ENCODE results near the gene MARK1. TPM values are rescaled to one million over a fixed set of nuclear protein-coding genes. Genes with fewer than 3 reads are reported as not detected.

The MARK1 gene
- total RNA-seq, 1 experiment from 2014 or later = 1.3 TPM

DNA sequence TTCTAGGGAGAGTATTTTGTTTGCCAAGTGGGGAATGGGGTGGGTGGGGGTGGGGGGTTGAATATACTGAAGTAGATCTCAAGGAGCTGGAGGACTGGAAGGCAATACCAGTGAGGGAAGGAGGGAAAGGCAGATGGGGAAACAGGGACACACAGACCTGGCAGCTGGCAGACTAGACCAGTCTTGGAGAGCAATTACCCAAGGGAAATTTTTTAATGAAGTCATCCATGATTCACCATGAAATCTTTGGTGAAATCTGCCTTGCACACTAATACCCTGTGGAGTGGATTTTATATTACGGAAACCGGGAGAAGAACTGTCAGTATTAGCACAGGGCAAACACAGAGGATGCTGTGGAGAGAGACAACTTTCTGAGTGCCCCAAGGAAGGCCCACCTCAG is 29.7 kb upstream of the MARK1 start:
- DNase-seq = no peak
- no peaks in the 10 kb centered on the region for H4K20me1 ChIP-seq (ENCODE audit: insufficient read depth, low read depth, low read length)
- no peaks in the 10 kb centered on the region for H3K27me3 ChIP-seq (ENCODE audit: low read length)
- H3K27ac ChIP-seq (ENCODE audit: low read length) = no peak overlapping the region
- no peak overlapping the region for H3K9ac ChIP-seq (ENCODE audit: low read length)
- no peaks in the 10 kb centered on the region for H3K9me3 ChIP-seq (ENCODE audit: low read length)
- no peaks in the 10 kb centered on the region for H3K79me2 ChIP-seq (ENCODE audit: low read length)
- H3K36me3 ChIP-seq (ENCODE audit: insufficient read depth, low read length) = no peaks in the 10 kb centered on the region
- H3K4me3 ChIP-seq (ENCODE audit: low read length) = no peak overlapping the region
- H2AFZ ChIP-seq (ENCODE audit: low read length) = no peak overlapping the region
- H3K4me2 ChIP-seq (ENCODE audit: low read depth, low read length, poor library complexity, severe bottlenecking) = no peak overlapping the region
- H3K9me2 ChIP-seq (replicated peaks; ENCODE audit: insufficient read depth, low read length) = no peaks in the 10 kb centered on the region
- no peaks in the 10 kb centered on the region for H3K4me1 ChIP-seq (ENCODE audit: low read length)

- H3K9me2 ChIP-seq (replicated peaks; ENCODE audit: insufficient read depth, low read length) = no peaks in the 10 kb centered on the region
- no peak overlapping the region for H3K27ac ChIP-seq (ENCODE audit: low read length)
- no peaks in the 10 kb centered on the region for H3K36me3 ChIP-seq (ENCODE audit: insufficient read depth, low read length)
- no peak for DNase-seq
- H3K9me3 ChIP-seq (ENCODE audit: low read length) = no peaks in the 10 kb centered on the region
- no peaks in the 10 kb centered on the region for H4K20me1 ChIP-seq (ENCODE audit: insufficient read depth, low read depth, low read length)
- no peaks in the 10 kb centered on the region for H3K4me1 ChIP-seq (ENCODE audit: low read length)
- H3K27me3 ChIP-seq (ENCODE audit: low read length) = no peaks in the 10 kb centered on the region
- H2AFZ ChIP-seq (ENCODE audit: low read length) = no peak overlapping the region
- no peak overlapping the region for H3K4me2 ChIP-seq (ENCODE audit: low read depth, low read length, poor library complexity, severe bottlenecking)
- H3K4me3 ChIP-seq (ENCODE audit: low read length) = no peak overlapping the region
- H3K9ac ChIP-seq (ENCODE audit: low read length) = no peak overlapping the region
- no peaks in the 10 kb centered on the region for H3K79me2 ChIP-seq (ENCODE audit: low read length)
Observed at GRCh38 chr1:220500372-220500771, 27.6 kb upstream of the MARK1 start.

GRCh38 chr1:220504329-220504728 is 23.6 kb upstream of the MARK1 start:
- H3K27ac ChIP-seq (ENCODE audit: low read length) = no peak overlapping the region
- H4K20me1 ChIP-seq (ENCODE audit: insufficient read depth, low read depth, low read length) = no peaks in the 10 kb centered on the region
- H3K9me2 ChIP-seq (replicated peaks; ENCODE audit: insufficient read depth, low read length) = no peaks in the 10 kb centered on the region
- no peak overlapping the region for H3K4me3 ChIP-seq (ENCODE audit: low read length)
- H3K79me2 ChIP-seq (ENCODE audit: low read length) = no peaks in the 10 kb centered on the region
- H3K27me3 ChIP-seq (ENCODE audit: low read length) = no peaks in the 10 kb centered on the region
- no peaks in the 10 kb centered on the region for H3K36me3 ChIP-seq (ENCODE audit: insufficient read depth, low read length)
- no peak for DNase-seq
- no peak overlapping the region for H3K9ac ChIP-seq (ENCODE audit: low read length)
- no peak overlapping the region for H2AFZ ChIP-seq (ENCODE audit: low read length)
- H3K4me1 ChIP-seq (ENCODE audit: low read length) = no peaks in the 10 kb centered on the region
- no peak overlapping the region for H3K4me2 ChIP-seq (ENCODE audit: low read depth, low read length, poor library complexity, severe bottlenecking)
- no peaks in the 10 kb centered on the region for H3K9me3 ChIP-seq (ENCODE audit: low read length)

DNA sequence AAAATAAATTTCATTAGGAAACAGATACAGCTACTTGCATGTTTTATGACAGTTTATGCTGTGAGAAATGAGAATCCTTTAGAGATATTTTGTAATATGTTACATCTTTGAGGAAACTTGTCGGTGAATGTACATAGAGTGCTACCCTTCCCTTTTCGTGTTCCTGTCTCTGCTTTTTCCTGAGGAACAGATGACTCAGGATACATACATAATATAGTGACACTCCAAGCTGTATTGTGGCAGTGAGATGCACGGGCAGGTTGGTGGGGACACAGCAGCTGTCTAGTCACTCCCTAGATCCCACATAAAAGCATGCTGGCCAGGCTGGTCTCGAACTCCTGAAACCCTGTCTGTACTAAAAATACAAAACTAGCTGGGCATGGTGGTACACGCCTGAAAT is 20.9 kb upstream of the MARK1 start:
- Histone ChIP-seq H3K27ac (ENCODE audit: low read length) (no peak overlapping the region), H3K27me3 (ENCODE audit: low read length) (no peaks in the 10 kb centered on the region), H4K20me1 (ENCODE audit: insufficient read depth, low read depth, low read length) (no peaks in the 10 kb centered on the region), H3K79me2 (ENCODE audit: low read length) (no peaks in the 10 kb centered on the region), H2AFZ (ENCODE audit: low read length) (no peak overlapping the region), H3K9me3 (ENCODE audit: low read length) (no peaks in the 10 kb centered on the region), H3K4me3 (ENCODE audit: low read length) (no peak overlapping the region), H3K4me1 (ENCODE audit: low read length) (no peaks in the 10 kb centered on the region), H3K9ac (ENCODE audit: low read length) (no peak overlapping the region), H3K36me3 (ENCODE audit: insufficient read depth, low read length) (no peaks in the 10 kb centered on the region), H3K9me2 (replicated peaks; ENCODE audit: insufficient read depth, low read length) (no peaks in the 10 kb centered on the region), H3K4me2 (ENCODE audit: low read depth, low read length, poor library complexity, severe bottlenecking) (no peak overlapping the region)
- DNase-seq = no peak

DNA sequence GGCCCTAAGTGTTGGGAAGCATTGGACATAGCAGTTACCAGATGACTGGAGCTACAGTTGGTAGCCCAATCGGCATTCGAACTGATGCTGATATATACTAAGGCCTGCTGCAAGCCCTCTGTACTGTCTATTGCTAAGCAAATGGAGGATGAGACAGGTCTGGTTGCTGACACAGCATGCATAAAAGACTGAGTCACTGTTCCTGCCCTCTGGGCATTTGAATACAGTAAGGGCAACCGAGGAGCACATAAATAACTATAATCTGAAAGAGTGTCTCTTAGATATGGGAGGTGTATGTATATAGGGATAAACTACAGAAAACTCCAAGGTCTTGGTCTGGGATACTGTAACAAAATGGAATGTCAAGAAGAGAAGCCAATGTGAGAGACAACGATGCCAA is 16.8 kb upstream of the MARK1 start:
- DNase-seq = no peak
- Histone ChIP-seq H3K9me2 (replicated peaks; ENCODE audit: insufficient read depth, low read length) (no peaks in the 10 kb centered on the region), H3K4me2 (ENCODE audit: low read depth, low read length, poor library complexity, severe bottlenecking) (no peak overlapping the region), H4K20me1 (ENCODE audit: insufficient read depth, low read depth, low read length) (no peaks in the 10 kb centered on the region), H3K9me3 (ENCODE audit: low read length) (no peaks in the 10 kb centered on the region), H3K4me1 (ENCODE audit: low read length) (no peaks in the 10 kb centered on the region), H2AFZ (ENCODE audit: low read length) (no peak overlapping the region), H3K27me3 (ENCODE audit: low read length) (no peaks in the 10 kb centered on the region), H3K4me3 (ENCODE audit: low read length) (no peak overlapping the region), H3K36me3 (ENCODE audit: insufficient read depth, low read length) (no peaks in the 10 kb centered on the region), H3K27ac (ENCODE audit: low read length) (no peak overlapping the region), H3K79me2 (ENCODE audit: low read length) (no peaks in the 10 kb centered on the region), H3K9ac (ENCODE audit: low read length) (no peak overlapping the region)

DNA sequence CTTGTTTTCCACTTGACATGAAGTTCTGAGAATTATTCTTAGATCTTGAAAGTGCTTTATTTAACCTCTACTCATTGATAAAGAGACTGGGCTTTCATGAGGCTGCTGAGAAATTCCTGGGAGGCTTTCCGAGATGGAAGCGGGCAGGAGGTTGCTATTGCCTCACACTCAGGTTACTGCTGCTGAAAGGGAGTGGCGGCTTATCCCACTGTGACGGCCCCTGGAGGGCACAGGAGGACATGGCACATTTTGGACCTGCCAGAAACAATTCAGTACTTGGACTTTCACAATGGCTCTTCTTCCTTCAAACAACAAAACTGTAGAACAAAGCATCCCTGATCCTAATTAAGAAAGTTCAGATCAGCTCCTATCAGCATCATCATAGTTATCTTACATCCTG is 16.2 kb upstream of the MARK1 start:
- no peak overlapping the region for H3K27ac ChIP-seq (ENCODE audit: low read length)
- no peak overlapping the region for H3K9ac ChIP-seq (ENCODE audit: low read length)
- H4K20me1 ChIP-seq (ENCODE audit: insufficient read depth, low read depth, low read length) = no peaks in the 10 kb centered on the region
- no peak overlapping the region for H3K4me3 ChIP-seq (ENCODE audit: low read length)
- H3K4me2 ChIP-seq (ENCODE audit: low read depth, low read length, poor library complexity, severe bottlenecking) = no peak overlapping the region
- H3K4me1 ChIP-seq (ENCODE audit: low read length) = no peaks in the 10 kb centered on the region
- no peaks in the 10 kb centered on the region for H3K27me3 ChIP-seq (ENCODE audit: low read length)
- no peaks in the 10 kb centered on the region for H3K9me2 ChIP-seq (replicated peaks; ENCODE audit: insufficient read depth, low read length)
- no peaks in the 10 kb centered on the region for H3K79me2 ChIP-seq (ENCODE audit: low read length)
- H3K9me3 ChIP-seq (ENCODE audit: low read length) = no peaks in the 10 kb centered on the region
- no peak overlapping the region for H2AFZ ChIP-seq (ENCODE audit: low read length)
- DNase-seq = no peak
- H3K36me3 ChIP-seq (ENCODE audit: insufficient read depth, low read length) = no peaks in the 10 kb centered on the region

DNA sequence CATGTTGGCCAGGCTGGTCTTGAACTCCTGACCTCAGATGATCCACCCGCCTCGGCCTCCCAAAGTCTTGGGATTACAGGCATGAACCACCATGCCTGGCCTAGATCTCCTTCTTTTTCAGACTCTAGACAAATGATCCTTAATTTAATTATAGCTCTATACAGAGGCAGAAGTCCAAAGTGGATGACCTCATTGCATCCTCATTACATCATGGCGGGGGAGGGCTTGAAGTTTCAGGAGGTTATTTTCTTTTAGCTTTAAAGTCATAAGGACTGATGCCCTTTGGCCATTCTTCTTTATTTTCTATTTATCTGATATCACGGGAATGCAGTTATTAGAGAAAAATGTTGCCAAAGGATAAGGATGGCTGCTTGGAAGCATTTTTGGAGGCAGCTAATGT is 14.1 kb upstream of the MARK1 start:
- H3K27ac ChIP-seq (ENCODE audit: low read length) = no peak overlapping the region
- H3K9ac ChIP-seq (ENCODE audit: low read length) = no peak overlapping the region
- H3K4me3 ChIP-seq (ENCODE audit: low read length) = no peak overlapping the region
- H4K20me1 ChIP-seq (ENCODE audit: insufficient read depth, low read depth, low read length) = no peaks in the 10 kb centered on the region
- no peaks in the 10 kb centered on the region for H3K36me3 ChIP-seq (ENCODE audit: insufficient read depth, low read length)
- H3K9me3 ChIP-seq (ENCODE audit: low read length) = no peaks in the 10 kb centered on the region
- H3K4me1 ChIP-seq (ENCODE audit: low read length) = no peaks in the 10 kb centered on the region
- H2AFZ ChIP-seq (ENCODE audit: low read length) = no peak overlapping the region
- no peaks in the 10 kb centered on the region for H3K27me3 ChIP-seq (ENCODE audit: low read length)
- H3K79me2 ChIP-seq (ENCODE audit: low read length) = no peaks in the 10 kb centered on the region
- no peaks in the 10 kb centered on the region for H3K9me2 ChIP-seq (replicated peaks; ENCODE audit: insufficient read depth, low read length)
- DNase-seq = no peak
- no peak overlapping the region for H3K4me2 ChIP-seq (ENCODE audit: low read depth, low read length, poor library complexity, severe bottlenecking)

GRCh38 chr1:220514256-220514655 is 13.7 kb upstream of the MARK1 start:
- no peaks in the 10 kb centered on the region for H3K4me1 ChIP-seq (ENCODE audit: low read length)
- H3K27me3 ChIP-seq (ENCODE audit: low read length) = no peaks in the 10 kb centered on the region
- H2AFZ ChIP-seq (ENCODE audit: low read length) = no peak overlapping the region
- H3K9me3 ChIP-seq (ENCODE audit: low read length) = no peaks in the 10 kb centered on the region
- no peak overlapping the region for H3K27ac ChIP-seq (ENCODE audit: low read length)
- H3K36me3 ChIP-seq (ENCODE audit: insufficient read depth, low read length) = no peaks in the 10 kb centered on the region
- H3K9ac ChIP-seq (ENCODE audit: low read length) = no peak overlapping the region
- no peak overlapping the region for H3K4me3 ChIP-seq (ENCODE audit: low read length)
- no peak for DNase-seq
- no peaks in the 10 kb centered on the region for H3K79me2 ChIP-seq (ENCODE audit: low read length)
- no peaks in the 10 kb centered on the region for H4K20me1 ChIP-seq (ENCODE audit: insufficient read depth, low read depth, low read length)
- no peaks in the 10 kb centered on the region for H3K9me2 ChIP-seq (replicated peaks; ENCODE audit: insufficient read depth, low read length)
- H3K4me2 ChIP-seq (ENCODE audit: low read depth, low read length, poor library complexity, severe bottlenecking) = no peak overlapping the region
